K562 (cell line): ENCODE measurements around the gene IL15RA. TPM values are rescaled to one million over a fixed set of nuclear protein-coding genes. Genes with fewer than 3 reads are reported as not detected.

Experiments used
- EHMT2 ChIP-seq: fragments of 450-650 bp; IDR thresholded peaks from 2 replicates; pipeline ENCODE4 v1.6.1; 2018; ENCODE audit warnings: antibody characterized with exemption
- GMEB1 ChIP-seq: fragments of 250-450 bp; sonication (Bioruptor Pico); IDR thresholded peaks from 2 replicates; pipeline ENCODE4 v1.4.0; 2020; ENCODE audit warnings: mild to moderate bottlenecking
- HDAC2 ChIP-seq: fragments of 450-650 bp; IDR thresholded peaks from 2 replicates; pipeline ENCODE4 v1.6.1; 2016; ENCODE audit warnings: mild to moderate bottlenecking
- HDAC6 ChIP-seq: IDR thresholded peaks from 2 replicates; pipeline ENCODE4 v1.6.1; 2012; ENCODE audit warnings: low read depth, mild to moderate bottlenecking, control low read depth, inconsistent platforms, low read length, moderate library complexity
- HMG20B ChIP-seq: fragments of 250-450 bp; sonication (Bioruptor Pico); IDR thresholded peaks from 2 replicates; pipeline ENCODE4 v1.5.0; 2021; ENCODE audit warnings: mild to moderate bottlenecking
- JUND ChIP-seq, 2 experiments: IDR thresholded peaks; 2 replicates in 1 of 2; 3 replicates in 1 of 2; pipeline ENCODE4 v1.6.1; 2011; ENCODE audit warnings: borderline replicate concordance in 2 of 2, low read depth in 2 of 2, low read length in 2 of 2, improper control_type of control experiment in 1 of 2, missing biosample characterization in 1 of 2, missing genetic modification characterization in 1 of 2, missing genetic modification reagents in 1 of 2
- MYC ChIP-seq, 2 experiments: fragments of 250-450 bp in 1 of 2; sonication (Bioruptor Pico) in 1 of 2; IDR thresholded peaks; 2 replicates each; pipeline versions ENCODE4 v1.5.1 to v1.6.1; 2012 to 2021; ENCODE audit warnings: low read depth in 2 of 2, borderline replicate concordance in 1 of 2, improper control_type of control experiment in 1 of 2, low read length in 1 of 2, mild to moderate bottlenecking in 1 of 2, moderate library complexity in 1 of 2
- NFXL1 ChIP-seq: fragments of 450-650 bp; formaldehyde crosslinking; IDR thresholded peaks from 2 replicates; pipeline ENCODE4 v1.4.0; 2021; ENCODE audit warnings: mild to moderate bottlenecking
- ZNF766 ChIP-seq: fragments of 200-800 bp; sonication (Bioruptor generic); conservative IDR thresholded peaks from 2 replicates; pipeline ENCODE4 v1.6.1; 2016; ENCODE audit warnings: missing genetic modification characterization, missing compliant biosample characterization
- ZSCAN32 ChIP-seq: fragments of 450-650 bp; formaldehyde crosslinking; IDR thresholded peaks from 2 replicates; pipeline ENCODE4 v1.4.0; 2020; ENCODE audit warnings: mild to moderate bottlenecking, moderate library complexity
- polyA plus RNA-seq, 8 experiments: library from polyadenylated mRNA; depleted of rRNA in 4 of 8; stranded (reverse) in 5 of 8; unstranded in 3 of 8; fragments of >200 nt; fragmentation: Nextera tagmentation in 2 of 8; fragmentation: Illumina TruSeq in 1 of 8; extraction: Ambion mirVana in 2 of 8; extraction: Trizol in 1 of 8; gene quantifications; 2 replicates each; pipeline versions ENCODE4 v1.2.1 to v1.2.3, GENCODE V29; 2011 to 2014; ENCODE audit warnings: inconsistent platforms in 1 of 8, missing spikeins in 1 of 8
- total RNA-seq, 7 experiments: library from RNA; depleted of rRNA in 6 of 7; stranded (reverse); fragments of >200 nt in 6 of 7; fragmentation: Illumina TruSeq in 2 of 7; extraction: Trizol in 2 of 7; gene quantifications; 2 replicates each; pipeline versions ENCODE4 v1.2.1 to v1.2.3, GENCODE V29; 2011 to 2021; ENCODE audit warnings: low replicate concordance in 1 of 7
- TF ChIP-seq, protein P1 (sequence below): fragments of 450-650 bp; formaldehyde crosslinking; IDR thresholded peaks from 2 replicates; pipeline ENCODE4 v1.4.0; 2020; ENCODE audit warnings: mild to moderate bottlenecking, mixed read lengths
- TF ChIP-seq, protein P2 (sequence below): fragments of 450-650 bp; IDR thresholded peaks from 2 replicates; pipeline ENCODE4 v1.6.1; 2016; ENCODE audit warnings: mild to moderate bottlenecking, moderate library complexity

IL15RA gene
- total and polyA plus RNA-seq, 9 of the 15 experiments (the other 6 are each of a cell fraction or from before 2014, with no cell fraction given) = 1.2 to 11.7 (median 8.0) TPM

DNA sequence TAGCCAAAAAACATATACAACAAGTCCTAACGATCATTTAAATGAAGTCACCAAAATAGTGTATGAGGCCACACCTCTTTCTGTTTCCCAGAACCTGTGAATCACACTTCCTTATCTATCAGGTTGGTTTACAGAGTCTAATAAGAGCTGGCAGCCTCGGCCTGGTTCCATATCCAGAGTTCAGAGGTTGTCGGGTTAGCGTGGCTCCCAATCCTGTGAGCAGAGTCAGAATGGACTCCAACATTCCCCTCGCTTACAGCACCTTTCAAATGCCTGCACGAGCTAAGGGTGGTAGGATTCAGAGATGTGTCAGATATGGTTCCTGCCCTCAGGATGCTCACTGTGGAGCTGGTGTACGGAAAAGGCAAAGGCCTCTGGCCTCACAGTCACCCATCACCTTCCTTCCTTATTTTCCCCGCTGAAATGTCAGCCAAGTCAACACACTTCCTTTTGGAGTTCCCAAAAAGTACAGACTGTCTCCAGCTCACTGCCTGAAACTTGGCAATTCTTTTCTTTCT is 6.0 kb downstream of the IL15RA start (continued):
- TF ChIP-seq, protein P1, sequence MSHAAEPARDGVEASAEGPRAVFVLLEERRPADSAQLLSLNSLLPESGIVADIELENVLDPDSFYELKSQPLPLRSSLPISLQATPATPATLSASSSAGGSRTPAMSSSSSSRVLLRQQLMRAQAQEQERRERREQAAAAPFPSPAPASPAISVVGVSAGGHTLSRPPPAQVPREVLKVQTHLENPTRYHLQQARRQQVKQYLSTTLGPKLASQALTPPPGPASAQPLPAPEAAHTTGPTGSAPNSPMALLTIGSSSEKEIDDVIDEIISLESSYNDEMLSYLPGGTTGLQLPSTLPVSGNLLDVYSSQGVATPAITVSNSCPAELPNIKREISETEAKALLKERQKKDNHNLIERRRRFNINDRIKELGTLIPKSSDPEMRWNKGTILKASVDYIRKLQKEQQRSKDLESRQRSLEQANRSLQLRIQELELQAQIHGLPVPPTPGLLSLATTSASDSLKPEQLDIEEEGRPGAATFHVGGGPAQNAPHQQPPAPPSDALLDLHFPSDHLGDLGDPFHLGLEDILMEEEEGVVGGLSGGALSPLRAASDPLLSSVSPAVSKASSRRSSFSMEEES (CRISPR knock-in tag) = no peak
- no peak for TF ChIP-seq NFXL1 (CRISPR knock-in tag)
- TF ChIP-seq HMG20B = no peak
- TF ChIP-seq ZSCAN32 (CRISPR knock-in tag) = no peak
- 0 out of 2 replicates have a peak, but pooled peaks have one; percentile 21 for TF ChIP-seq EHMT2
- 0 out of 2 replicates have a peak, but pooled peaks have one; percentile 34 for TF ChIP-seq ZNF766 (CRISPR knock-in tag)
- TF ChIP-seq JUND (IDR thresholded peaks at IDR 0.05; ENCODE audit: borderline replicate concordance, low read depth, low read length) = peak; percentile 90
- TF ChIP-seq JUND (tag; IDR thresholded peaks at IDR 0.05; ENCODE audit: borderline replicate concordance, low read depth, low read length) = peak; percentile 94; the same call in 2 of the 3 replicates
- TF ChIP-seq HDAC2 = peak; percentile 73; the same call in 1 of the 2 replicates
- TF ChIP-seq GMEB1 = no peak
- no peak for TF ChIP-seq MYC (IDR thresholded peaks at IDR 0.05; ENCODE audit: low read depth, low read length)
- 0 out of 2 replicates have a peak, but pooled peaks have one; percentile 38 for TF ChIP-seq MYC (CRISPR knock-in tag; IDR thresholded peaks at IDR 0.05; ENCODE audit: borderline replicate concordance, low read depth)
- TF ChIP-seq HDAC6 = no peak
- TF ChIP-seq, protein P2, sequence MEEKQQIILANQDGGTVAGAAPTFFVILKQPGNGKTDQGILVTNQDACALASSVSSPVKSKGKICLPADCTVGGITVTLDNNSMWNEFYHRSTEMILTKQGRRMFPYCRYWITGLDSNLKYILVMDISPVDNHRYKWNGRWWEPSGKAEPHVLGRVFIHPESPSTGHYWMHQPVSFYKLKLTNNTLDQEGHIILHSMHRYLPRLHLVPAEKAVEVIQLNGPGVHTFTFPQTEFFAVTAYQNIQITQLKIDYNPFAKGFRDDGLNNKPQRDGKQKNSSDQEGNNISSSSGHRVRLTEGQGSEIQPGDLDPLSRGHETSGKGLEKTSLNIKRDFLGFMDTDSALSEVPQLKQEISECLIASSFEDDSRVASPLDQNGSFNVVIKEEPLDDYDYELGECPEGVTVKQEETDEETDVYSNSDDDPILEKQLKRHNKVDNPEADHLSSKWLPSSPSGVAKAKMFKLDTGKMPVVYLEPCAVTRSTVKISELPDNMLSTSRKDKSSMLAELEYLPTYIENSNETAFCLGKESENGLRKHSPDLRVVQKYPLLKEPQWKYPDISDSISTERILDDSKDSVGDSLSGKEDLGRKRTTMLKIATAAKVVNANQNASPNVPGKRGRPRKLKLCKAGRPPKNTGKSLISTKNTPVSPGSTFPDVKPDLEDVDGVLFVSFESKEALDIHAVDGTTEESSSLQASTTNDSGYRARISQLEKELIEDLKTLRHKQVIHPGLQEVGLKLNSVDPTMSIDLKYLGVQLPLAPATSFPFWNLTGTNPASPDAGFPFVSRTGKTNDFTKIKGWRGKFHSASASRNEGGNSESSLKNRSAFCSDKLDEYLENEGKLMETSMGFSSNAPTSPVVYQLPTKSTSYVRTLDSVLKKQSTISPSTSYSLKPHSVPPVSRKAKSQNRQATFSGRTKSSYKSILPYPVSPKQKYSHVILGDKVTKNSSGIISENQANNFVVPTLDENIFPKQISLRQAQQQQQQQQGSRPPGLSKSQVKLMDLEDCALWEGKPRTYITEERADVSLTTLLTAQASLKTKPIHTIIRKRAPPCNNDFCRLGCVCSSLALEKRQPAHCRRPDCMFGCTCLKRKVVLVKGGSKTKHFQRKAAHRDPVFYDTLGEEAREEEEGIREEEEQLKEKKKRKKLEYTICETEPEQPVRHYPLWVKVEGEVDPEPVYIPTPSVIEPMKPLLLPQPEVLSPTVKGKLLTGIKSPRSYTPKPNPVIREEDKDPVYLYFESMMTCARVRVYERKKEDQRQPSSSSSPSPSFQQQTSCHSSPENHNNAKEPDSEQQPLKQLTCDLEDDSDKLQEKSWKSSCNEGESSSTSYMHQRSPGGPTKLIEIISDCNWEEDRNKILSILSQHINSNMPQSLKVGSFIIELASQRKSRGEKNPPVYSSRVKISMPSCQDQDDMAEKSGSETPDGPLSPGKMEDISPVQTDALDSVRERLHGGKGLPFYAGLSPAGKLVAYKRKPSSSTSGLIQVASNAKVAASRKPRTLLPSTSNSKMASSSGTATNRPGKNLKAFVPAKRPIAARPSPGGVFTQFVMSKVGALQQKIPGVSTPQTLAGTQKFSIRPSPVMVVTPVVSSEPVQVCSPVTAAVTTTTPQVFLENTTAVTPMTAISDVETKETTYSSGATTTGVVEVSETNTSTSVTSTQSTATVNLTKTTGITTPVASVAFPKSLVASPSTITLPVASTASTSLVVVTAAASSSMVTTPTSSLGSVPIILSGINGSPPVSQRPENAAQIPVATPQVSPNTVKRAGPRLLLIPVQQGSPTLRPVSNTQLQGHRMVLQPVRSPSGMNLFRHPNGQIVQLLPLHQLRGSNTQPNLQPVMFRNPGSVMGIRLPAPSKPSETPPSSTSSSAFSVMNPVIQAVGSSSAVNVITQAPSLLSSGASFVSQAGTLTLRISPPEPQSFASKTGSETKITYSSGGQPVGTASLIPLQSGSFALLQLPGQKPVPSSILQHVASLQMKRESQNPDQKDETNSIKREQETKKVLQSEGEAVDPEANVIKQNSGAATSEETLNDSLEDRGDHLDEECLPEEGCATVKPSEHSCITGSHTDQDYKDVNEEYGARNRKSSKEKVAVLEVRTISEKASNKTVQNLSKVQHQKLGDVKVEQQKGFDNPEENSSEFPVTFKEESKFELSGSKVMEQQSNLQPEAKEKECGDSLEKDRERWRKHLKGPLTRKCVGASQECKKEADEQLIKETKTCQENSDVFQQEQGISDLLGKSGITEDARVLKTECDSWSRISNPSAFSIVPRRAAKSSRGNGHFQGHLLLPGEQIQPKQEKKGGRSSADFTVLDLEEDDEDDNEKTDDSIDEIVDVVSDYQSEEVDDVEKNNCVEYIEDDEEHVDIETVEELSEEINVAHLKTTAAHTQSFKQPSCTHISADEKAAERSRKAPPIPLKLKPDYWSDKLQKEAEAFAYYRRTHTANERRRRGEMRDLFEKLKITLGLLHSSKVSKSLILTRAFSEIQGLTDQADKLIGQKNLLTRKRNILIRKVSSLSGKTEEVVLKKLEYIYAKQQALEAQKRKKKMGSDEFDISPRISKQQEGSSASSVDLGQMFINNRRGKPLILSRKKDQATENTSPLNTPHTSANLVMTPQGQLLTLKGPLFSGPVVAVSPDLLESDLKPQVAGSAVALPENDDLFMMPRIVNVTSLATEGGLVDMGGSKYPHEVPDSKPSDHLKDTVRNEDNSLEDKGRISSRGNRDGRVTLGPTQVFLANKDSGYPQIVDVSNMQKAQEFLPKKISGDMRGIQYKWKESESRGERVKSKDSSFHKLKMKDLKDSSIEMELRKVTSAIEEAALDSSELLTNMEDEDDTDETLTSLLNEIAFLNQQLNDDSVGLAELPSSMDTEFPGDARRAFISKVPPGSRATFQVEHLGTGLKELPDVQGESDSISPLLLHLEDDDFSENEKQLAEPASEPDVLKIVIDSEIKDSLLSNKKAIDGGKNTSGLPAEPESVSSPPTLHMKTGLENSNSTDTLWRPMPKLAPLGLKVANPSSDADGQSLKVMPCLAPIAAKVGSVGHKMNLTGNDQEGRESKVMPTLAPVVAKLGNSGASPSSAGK = peak; percentile 22; the same call in 1 of the 2 replicates
